Hematopoietic multipotent progenitor cell treated with erythropoietin and hydrocortisone succinate and interleukin-3 and kit ligand, for 17 days (in vitro differentiated cells): ENCODE data around the gene HYAL1.

Experiments
- DNase-seq: peaks from one replicate; pipeline ENCODE4 v3.0.0-alpha.2; 2015; ENCODE audit warnings: low spot score

HYAL1 gene, protein sequence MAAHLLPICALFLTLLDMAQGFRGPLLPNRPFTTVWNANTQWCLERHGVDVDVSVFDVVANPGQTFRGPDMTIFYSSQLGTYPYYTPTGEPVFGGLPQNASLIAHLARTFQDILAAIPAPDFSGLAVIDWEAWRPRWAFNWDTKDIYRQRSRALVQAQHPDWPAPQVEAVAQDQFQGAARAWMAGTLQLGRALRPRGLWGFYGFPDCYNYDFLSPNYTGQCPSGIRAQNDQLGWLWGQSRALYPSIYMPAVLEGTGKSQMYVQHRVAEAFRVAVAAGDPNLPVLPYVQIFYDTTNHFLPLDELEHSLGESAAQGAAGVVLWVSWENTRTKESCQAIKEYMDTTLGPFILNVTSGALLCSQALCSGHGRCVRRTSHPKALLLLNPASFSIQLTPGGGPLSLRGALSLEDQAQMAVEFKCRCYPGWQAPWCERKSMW

DNA sequence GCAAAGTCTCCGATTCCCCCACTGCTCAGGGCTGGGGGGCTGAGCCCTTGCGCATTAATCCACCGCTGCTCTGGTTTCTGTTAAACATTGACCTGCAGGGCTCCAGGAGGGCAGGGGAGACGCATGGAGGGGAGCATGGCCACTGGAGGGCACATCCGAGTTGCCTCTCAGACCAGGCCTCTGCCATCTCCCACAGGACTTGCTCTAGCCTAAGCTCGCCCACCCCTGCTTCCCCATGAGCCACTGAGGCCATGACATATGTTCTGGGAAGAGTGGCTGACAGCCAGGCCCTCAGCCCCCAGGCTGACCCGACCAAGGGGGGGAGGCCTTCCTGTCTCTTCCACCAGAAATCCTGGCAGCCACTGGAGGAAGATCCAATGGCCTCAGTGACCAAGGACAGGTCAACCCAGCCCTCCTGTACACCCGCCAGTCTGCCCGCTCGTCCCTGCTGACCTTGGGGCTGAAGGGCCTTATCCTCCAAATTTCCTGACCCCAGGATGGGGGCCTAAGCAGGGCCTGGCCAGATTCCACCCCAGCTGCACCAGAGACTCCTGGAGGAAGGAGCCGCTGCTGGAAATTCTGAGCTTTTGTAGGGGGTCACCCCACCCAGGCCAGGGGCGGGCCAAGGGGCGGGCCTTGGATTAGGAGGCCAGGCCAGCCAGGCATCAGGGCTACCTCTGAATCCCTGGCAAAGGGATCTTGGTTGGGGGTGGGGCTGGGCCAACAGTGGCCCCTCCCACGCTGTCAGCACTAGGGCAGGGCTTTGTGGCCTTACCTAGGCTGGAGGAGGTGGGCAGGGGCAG lies at the start of gene HYAL1:
HYAL1 (minus strand) TSS at position 562 of the 803 bp plus-strand sequence. CDS start 618 bp downstream, outside the sequence.
- peak; percentile 39 for DNase-seq

DNA sequence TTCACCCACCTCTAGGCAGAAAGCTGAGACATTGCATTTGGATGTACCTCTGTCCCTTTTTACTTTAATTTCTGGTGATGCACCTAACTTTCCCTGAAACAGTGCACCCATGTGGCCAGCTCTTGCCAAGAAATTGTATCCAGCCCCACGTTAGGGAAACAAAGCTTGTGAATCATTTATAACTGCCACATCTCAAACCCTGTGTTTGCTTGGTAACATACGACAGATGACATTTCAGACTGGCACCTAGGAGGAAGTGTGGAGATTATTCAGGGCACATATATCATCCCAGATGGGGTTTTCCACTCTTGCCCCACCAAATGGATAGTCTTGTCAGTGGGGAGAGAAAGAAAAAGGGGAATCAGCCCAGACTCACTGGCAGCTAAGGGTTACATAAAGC lies 49.4 kb upstream of the HYAL1 start:
- DNase-seq = no peak

DNA sequence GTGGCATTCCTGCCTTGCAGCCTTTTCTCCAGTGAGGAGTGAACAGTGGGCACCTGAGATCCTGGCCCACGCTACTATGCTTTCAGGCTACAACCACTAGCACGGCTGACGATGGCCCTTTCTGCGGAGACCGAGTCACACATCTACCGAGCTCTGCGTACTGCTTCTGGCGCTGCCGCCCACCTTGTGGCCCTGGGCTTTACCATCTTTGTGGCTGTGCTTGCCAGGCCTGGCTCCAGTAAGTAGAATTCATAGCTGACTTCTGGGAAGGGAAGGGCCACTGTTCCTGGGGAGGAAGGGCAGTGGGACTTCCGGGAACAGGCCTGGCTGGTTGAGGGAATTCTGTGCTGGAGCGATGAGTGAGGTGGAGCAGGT lies 47.9 kb upstream of the HYAL1 start:
- no peak for DNase-seq

DNA sequence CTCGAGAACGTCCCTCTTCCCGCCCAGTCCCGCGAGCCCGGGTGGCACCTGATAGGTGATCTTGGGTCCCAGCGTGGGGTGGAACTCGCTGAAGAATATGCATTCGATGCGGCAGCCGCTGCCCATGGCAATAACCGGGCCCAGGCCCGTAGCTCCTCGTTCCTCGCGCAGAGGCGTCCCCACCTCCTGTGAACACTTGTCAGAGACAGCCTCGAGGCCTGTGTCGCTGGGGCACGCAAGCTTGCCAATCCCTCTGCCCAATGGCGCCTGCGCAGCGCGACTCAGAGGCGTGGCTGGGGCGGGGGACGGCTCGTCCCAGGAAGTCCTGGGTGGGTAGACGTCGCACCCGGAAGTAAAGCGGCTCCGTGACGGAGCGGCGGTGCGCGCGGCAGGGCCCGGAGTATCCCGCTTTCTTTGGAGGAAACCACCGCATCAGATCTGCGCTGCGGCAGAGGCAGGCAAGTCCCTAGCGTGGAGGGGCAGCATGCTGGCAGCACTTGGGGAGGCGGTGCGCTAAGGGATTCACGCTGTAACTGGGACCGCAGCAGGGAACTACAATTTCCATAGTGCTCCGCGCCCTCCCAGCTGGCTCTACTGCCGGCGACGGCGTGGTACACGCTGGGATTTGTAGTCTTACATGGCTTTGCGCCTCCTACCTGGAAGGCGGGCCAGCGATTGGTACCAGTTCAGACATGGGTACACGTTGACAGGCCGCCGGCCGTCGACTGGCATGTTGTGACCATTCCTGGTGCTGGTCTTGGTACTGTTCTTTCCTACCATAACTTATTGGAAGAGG lies 47.4 kb upstream of the HYAL1 start, which contains the start of the genes CYB561D2 and NPRL2:
CYB561D2 (plus strand) TSS at position 336 of the 796 bp plus-strand sequence. CDS start 572 bp downstream, outside the sequence.
NPRL2 (minus strand) TSS at position 249 of the 796 bp plus-strand sequence; CDS start at position 126, 123 bp downstream.
- DNase-seq = peak; percentile 96

DNA sequence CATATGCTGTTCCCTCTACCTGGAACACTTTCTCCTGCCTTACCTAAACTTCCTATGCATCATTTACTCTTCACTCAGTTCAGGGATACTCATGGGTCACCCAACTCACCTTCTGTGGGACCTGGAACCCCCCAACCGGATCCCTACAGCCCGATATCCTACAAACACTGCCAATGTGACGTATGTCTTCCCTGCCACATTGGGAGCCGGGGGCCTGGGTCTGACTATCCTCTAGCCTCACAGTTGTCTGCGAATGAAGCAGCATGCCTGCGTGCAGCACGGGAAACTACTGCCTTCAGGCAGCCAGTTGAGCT lies 46.8 kb upstream of the HYAL1 start:
- no peak for DNase-seq

DNA sequence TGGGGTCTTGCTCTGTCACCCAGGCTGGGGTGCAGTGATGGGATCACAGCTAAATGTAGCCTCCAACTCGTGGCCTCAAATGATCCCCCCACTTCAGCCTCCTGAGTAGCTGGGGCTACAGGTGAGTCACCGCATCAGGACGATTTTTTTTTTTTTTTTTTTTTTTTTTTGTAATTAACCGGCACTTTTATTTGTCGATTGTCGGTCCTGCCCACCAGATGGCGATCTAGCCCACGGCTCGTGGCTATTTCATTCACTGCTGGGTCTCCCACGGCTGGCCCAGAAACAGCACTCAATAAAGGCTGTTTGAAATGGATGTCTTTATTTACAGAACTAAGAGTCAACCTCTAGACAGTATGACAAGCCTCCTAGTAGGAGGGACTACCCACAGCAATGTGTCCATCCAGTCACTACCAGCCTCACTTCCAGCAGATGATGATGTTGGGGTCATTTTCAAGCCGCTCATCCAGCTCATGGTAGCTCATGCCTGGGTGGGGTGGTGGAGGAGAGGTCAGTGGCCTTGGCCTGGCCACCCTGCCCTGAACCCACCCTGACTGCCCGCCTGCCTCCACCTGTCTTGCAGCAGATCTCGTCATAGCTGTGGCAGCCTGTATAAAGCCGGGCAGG lies 43.9 kb upstream of the HYAL1 start:
- peak; percentile 84 for DNase-seq

DNA sequence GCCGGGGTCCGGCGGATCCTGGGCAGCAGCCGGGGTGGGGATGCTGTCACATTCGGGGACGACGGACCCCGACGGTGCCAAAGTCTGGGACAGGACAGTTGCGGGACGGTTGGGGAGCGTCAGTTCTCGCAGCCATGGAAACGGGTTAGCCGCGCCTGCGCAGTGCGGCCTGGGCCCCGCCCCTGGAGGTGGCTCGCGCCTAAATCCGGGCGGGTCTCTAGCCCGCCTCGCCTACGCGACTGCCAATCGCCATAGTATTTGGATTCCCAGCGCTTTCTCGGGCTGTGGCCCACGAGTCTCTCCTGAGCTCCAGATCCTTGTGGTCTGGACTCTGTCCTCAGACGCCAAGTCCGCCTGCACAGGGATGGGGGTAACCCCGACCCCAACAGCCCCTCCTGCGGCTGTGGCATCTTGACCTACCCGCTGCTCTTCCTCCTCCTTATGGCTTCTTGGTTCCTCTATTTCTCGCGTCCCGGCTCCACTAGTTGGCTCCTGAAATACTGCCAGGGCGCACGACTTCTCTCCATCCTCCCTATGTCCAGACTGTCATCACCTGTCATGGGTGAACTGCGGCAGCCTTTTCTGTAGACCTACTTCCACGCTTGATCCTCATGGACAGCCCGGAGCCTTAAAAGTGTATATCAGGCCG lies 42.3 kb upstream of the HYAL1 start, which contains the start of gene ZMYND10:
ZMYND10 (minus strand) TSS at position 147 of the 649 bp plus-strand sequence. CDS start 153 bp downstream, outside the sequence.
- peak; percentile 72 for DNase-seq

DNA sequence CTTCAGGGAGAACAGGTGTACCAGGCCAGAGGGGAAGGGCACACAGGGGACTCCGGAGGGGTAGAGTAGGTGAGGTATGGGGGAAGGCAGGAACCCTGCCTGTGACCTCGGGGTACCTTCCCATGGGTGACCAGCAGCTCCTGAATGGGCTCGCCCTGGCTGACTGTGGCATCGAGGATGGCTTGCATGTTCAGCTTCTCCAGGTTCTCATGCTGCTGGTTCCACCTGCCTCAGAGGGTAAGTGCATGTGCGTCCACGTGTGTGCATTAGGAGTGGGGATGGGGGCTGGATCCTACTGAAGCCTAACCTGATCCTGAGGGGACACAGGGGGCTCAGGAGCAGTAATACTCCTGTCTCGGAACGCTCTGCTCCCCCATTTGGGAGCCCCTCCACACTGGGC lies 41.6 kb upstream of the HYAL1 start:
- no peak for DNase-seq

DNA sequence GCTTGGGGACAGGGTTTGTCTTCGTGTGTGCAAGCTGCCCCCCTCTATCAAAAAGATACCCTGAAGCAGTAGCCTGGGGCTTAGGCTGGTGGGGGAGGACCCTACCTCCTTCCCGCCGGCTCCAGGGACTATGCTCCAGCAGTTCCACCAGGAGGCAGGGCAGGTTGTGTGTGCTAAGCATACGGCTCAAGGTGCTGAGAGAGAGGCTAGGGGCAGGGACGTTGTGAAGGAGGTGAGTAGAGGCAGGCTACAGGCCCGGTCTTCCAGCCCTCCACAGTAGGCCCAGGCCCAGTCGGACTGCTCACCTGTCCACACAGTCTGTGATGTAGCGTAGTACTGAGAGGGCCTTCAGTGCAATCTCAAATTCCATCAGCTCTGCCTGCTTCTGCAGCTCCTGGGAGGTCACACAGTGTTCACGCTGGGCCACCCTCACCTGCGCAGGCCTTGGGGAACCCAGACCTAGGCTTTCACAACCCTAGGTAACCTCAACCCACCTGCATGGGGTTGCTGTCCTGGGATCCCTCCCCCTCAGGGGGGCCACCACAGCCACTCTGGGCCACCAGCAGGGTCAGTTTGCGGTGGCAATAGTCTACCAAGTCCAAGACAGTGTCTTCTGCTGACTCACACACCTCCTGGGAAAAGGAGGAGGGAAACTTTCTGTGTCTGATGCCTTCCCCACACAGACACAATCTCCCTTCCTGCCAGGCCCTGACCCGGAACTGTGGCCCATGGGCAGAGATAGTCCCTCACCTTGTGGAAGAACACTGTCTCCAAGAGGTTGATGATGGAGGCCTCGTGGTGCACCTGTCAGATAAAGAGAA lies 39.6 kb upstream of the HYAL1 start:
- DNase-seq = no peak

DNA sequence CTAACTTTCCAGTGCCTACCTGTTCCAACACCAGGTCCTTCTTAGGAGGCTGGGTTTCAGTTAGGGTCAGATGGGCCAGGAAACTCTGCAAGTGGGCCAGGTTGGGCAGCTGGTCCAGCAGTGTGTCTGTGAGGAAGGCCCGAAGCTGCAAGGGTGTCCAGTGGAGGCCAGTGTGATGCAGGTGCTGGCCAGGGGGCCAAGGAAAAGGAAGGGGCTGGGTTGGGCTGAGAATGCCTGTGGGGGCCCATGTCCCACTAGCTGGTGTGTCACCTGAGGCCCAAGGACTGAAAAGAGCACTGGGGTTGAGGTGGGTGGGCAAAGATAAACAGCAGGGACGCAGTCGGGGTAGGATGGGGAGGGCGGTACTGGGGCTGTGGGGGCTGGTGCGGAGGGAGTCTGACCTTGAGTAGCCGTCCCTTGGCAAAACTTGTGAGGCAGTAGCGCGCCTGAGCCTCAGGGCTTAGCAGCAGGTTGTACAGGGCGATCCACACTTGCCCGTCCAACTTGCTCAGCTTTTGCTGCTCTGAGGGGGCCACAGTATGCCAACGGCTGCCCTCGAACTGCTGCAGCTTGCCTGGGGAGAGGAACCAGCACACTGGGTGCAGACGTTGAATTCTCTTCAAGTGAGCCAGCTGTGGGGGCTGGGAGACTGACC lies 38.7 kb upstream of the HYAL1 start:
- no peak for DNase-seq

DNA sequence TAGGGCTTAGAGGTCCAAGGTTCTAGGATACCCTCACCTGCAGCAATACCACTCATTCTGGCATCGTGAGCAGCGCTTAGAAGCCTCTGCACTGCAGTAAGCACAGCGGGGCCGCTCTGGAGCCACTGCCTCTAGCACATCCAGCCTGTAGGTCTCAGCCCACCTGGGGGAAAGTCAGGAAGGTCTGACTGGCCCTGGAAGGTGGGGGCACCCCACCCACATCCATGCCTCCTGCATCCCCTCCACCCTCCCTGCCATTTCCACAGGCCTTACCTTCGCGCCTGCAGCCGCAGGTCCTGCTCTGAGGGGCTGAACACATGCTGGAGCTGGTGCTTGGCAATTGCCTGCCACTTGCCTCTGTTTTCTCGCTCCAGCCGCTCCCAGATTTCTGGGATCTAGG lies 38.2 kb upstream of the HYAL1 start:
- no peak for DNase-seq

DNA sequence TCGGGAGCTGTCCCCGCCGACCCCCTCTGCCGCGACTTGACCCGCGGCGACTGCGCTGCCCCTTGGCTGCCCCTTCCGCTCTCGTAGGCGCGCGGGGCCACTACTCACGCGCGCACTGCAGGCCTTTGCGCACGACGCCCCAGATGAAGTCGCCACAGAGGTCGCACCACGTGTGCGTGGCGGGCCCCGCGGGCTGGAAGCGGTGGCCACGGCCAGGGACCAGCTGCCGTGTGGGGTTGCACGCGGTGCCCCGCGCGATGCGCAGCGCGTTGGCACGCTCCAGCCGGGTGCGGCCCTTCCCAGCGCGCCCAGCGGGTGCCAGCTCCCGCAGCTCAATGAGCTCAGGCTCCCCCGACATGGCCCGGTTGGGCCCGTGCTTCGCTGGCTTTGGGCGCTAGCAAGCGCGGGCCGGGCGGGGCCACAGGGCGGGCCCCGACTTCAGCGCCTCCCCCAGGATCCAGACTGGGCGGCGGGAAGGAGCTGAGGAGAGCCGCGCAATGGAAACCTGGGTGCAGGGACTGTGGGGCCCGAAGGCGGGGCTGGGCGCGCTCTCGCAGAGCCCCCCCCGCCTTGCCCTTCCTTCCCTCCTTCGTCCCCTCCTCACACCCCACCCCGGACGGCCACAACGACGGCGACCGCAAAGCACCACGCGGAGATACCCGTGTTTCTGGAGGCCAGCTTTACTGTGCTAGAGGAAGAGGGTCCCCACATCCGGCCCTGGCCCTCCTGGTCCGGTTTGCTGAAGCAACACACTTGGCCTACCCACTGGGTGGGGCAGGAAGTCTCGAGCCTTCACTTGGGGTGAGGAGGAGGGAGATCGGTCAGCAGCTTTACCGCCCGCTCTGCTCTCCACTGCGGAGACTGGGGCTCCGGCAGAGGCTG lies 37.3 kb upstream of the HYAL1 start, which contains the start of gene RASSF1:
RASSF1 (minus strand) TSS at position 389 of the 882 bp plus-strand sequence; CDS start at position 358, 31 bp downstream.
- peak; percentile 64 for DNase-seq

DNA sequence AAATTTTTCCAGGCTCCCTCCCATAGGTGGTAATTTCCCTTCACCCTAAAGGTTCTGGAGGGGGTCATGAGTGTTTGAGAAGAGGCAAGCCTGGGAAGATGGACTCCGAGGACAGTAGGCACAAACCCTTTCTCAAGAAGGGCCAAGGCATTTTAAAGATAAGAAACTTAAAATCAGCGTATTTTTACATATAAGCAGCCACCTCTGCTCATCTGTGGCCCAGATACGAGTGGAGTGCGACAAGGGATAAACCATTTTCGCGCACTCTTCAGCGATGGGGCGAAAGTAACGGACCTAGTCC lies 36.7 kb upstream of the HYAL1 start:
- DNase-seq = no peak

DNA sequence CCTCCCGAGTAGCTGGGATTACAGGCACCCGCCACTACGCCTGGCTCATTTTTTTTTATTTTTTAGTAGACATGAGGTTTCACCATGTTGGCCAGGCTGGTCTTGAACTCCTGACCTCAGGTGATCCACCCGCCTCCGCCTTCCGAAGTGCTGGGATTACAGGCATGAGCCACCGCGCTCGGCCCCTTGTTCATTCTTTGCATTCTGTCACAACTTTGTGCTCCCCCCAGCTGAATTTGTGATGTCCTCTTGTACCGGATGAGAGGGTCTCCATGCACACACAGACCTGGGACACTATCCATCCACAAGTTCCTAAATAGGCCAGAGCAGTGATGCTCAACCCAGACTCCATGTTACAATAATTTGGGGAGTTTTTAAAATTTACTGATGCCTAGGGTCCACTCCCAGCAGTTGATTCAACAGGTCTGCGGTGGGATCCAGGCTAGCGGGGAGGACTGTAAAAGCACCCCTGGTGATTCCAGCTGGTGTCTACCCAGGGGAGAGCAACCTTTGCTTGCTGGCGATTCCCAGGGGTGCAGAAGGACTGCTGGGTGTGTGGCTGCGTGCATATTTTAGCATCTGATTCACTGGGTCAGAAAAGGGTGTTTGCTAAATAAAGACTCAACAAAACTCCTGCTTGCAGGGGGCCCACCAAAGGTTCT lies 36.2 kb upstream of the HYAL1 start:
- no peak for DNase-seq

DNA sequence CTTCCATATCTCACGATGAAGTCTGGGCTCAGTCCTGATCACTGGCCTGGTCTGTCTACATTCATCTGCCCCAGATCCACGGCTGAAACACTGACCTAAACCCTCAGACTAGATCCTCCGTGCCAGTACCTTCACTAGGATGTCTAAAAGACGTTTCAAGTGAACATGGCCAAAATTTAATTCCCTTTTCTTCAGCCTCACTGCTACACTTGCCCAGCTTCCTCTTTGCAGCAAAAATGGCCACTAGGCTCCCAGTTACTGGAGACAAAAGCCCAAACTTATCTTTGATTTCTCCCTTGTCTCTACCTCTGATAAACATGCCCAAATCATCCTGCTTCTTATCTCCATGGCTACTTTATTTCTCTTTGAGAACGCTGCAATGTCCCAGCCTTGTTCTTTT lies 35.6 kb upstream of the HYAL1 start:
- no peak for DNase-seq

DNA sequence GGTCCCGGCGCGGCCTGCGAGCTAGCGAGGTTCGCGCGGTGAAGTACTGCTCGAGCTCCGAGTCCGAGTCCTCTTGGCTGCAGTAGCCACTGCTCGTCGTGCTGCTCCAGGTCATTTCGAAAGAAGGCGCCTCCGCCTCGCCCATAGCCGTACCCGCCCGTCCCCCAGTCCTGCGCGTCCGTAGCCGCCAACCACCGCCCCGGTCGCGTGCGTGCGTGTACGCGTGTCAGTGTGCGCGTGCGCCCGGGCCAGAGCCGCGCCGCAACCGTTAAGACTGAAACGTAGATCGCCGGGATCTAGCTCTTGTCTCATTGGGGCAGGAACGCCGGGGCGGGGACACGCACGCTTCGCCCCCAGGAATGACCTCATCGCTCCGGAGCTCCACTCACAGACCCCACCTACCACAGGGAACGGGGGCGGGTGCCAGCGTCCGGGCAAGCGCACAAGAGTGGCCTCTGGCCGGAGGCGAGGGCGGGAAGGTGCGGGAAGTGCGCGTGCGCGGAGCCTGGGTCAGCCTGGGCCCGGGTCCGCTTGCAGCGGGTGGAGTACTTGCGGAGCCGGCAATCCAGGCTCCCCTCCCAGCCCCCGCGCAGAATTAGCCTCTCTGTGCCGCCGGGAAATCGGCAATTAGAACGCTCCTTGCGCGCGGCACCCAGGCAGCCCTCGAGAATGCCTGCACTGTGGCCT lies 33.9 kb upstream of the HYAL1 start:
- peak; percentile 86 for DNase-seq

DNA sequence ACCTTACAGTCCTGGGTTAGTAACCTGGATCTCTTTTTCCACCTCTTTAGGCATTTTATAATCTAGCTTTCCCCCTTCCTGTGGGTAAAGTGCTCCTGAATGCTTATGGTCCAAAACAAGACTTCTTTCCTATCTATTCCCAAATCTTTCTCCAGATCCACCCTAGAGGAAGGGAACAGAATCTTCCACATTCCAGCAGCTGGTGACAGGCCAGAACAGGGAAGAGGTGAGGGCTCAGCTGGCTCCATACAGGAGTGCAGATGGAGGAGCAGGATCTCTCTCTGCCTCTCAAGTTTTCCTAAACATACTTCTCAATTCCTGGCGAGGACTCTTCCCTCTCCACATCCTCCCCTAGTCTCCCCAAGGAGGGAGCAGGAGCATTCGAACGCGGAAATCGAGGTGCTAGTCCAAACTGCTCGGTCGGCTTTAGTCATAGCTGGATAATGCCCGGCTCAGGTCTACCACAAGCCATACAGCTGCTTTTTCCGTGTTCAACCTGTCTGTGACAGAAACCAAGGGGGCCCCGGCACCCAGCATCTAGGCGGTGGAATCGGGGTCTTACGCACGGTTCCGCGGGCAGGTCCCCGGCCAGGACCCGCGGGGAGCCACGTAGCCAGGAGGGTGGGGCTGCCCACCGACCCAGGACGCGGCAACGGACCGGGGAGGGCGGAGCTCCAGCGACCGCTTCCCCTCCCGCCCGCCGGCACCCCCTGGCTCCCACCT lies 33.2 kb upstream of the HYAL1 start:
- no peak for DNase-seq
